ENCODE data around the gene DPP10. TPM values are rescaled to one million over a fixed set of nuclear protein-coding genes. Genes with fewer than 3 reads are reported as not detected.

Gene DPP10
- total and polyA plus RNA-seq, 8 donors = 0.68 to 8.2 (median 4.7) TPM

- no peak overlapping the region for H3K4me3 ChIP-seq
- H3K27me3 ChIP-seq = no peaks in the 10 kb centered on the region
- DNase-seq (no peak), ATAC-seq (no peak)
- H3K9me3 ChIP-seq = no peaks in the 10 kb centered on the region
- no peak overlapping the region for H3K27ac ChIP-seq
- TF ChIP-seq CTCF (IDR thresholded peaks at IDR 0.05) = no peak
- H3K4me1 ChIP-seq = no peaks in the 10 kb centered on the region
- H3K36me3 ChIP-seq = no peaks in the 10 kb centered on the region
- intact Hi-C loops (cut with DNase I) = no loop called here
Observed at GRCh38 chr2:114810092-114810491, 367.7 kb downstream of the DPP10 start.

- Histone ChIP-seq H3K36me3 (no peaks in the 10 kb centered on the region), H3K27me3 (no peaks in the 10 kb centered on the region), H3K27ac (no peak overlapping the region), H3K4me3 (no peak overlapping the region), H3K4me1 (no peaks in the 10 kb centered on the region), H3K9me3 (no peaks in the 10 kb centered on the region)
- no peak for DNase-seq
- ATAC-seq = no peak
- no peak for TF ChIP-seq CTCF (IDR thresholded peaks at IDR 0.05)
- intact Hi-C loops (cut with DNase I) = no loop called here
Observed at GRCh38 chr2:114812261-114812660, 369.8 kb downstream of the DPP10 start.

- TF ChIP-seq CTCF (IDR thresholded peaks at IDR 0.05) = no peak
- DNase-seq (no peak), ATAC-seq (no peak)
- intact Hi-C loops (cut with DNase I) = no loop called here
- H3K36me3 ChIP-seq = no peaks in the 10 kb centered on the region
- H3K4me1 ChIP-seq = no peaks in the 10 kb centered on the region
- no peaks in the 10 kb centered on the region for H3K9me3 ChIP-seq
- H3K27me3 ChIP-seq = no peaks in the 10 kb centered on the region
- no peak overlapping the region for H3K27ac ChIP-seq
- H3K4me3 ChIP-seq = no peak overlapping the region
Observed at GRCh38 chr2:114814355-114814754, 371.9 kb downstream of the DPP10 start.

- H3K27ac ChIP-seq = no peak overlapping the region
- H3K9me3 ChIP-seq = peaks cover 0 to 5% of the 10 kb centered on the region in 2 donors
- no peak overlapping the region for H3K4me3 ChIP-seq
- no peaks in the 10 kb centered on the region for H3K36me3 ChIP-seq
- intact Hi-C loops (cut with DNase I) = no loop called here
- DNase-seq (no peak), ATAC-seq (no peak)
- no peaks in the 10 kb centered on the region for H3K27me3 ChIP-seq
- no peaks in the 10 kb centered on the region for H3K4me1 ChIP-seq
- TF ChIP-seq CTCF (IDR thresholded peaks at IDR 0.05) = no peak
Observed at GRCh38 chr2:114821055-114821454, 378.6 kb downstream of the DPP10 start.

GRCh38 chr2:114843963-114844362 lies 401.5 kb downstream of the DPP10 start:
- Histone ChIP-seq H3K9me3 (peaks cover 0 to 2% of the 10 kb centered on the region in 2 donors), H3K27me3 (no peaks in the 10 kb centered on the region), H3K27ac (no peak overlapping the region), H3K4me1 (no peaks in the 10 kb centered on the region), H3K36me3 (no peaks in the 10 kb centered on the region), H3K4me3 (no peak overlapping the region)
- no peak for ATAC-seq
- intact Hi-C loops (cut with DNase I) = no loop called here
- DNase-seq = no peak
- TF ChIP-seq CTCF (IDR thresholded peaks at IDR 0.05) = no peak

All from left lung (tissue), 10 donors.